BE2C (cell line): ENCODE measurements around the gene SPPL3. TPM values are rescaled to one million over a fixed set of nuclear protein-coding genes. Genes with fewer than 3 reads are reported as not detected.
"Not testable (repeated sequence)": the region's sequence is repeated elsewhere in the genome, so short reads cannot be mapped to it uniquely, and the experiment has no call there.

ENCODE experiments used
- DNase-seq: peaks from one replicate; pipeline ENCODE4 v3.0.0-alpha.2; 2020
- H3K27me3 ChIP-seq: fragments of 250-450 bp; sonication (Bioruptor Pico); 2 replicates; pipeline ENCODE4 v1.5.1; 2020; ENCODE audit warnings: mild to moderate bottlenecking
- H3K36me3 ChIP-seq: fragments of 250-450 bp; sonication (Bioruptor Pico); 2 replicates; pipeline ENCODE4 v1.5.1; 2020; ENCODE audit warnings: mild to moderate bottlenecking
- H3K4me1 ChIP-seq: fragments of 250-450 bp; sonication (Bioruptor Pico); 2 replicates; pipeline ENCODE4 v1.5.1; 2020
- H3K4me3 ChIP-seq: 2 replicates; pipeline ENCODE4 v1.5.1; 2011; ENCODE audit warnings: low read depth, low read length
- H3K9me3 ChIP-seq: fragments of 250-450 bp; sonication (Bioruptor Pico); 2 replicates; pipeline ENCODE4 v1.5.1; 2020
- CTCF ChIP-seq: IDR thresholded peaks from 2 replicates; pipeline ENCODE4 v1.5.1; 2012; ENCODE audit warnings: mild to moderate bottlenecking, low read depth, low read length
- polyA plus RNA-seq: library from polyadenylated mRNA; unstranded; fragments of >200 nt; gene quantifications from one replicate; pipeline ENCODE4 v1.2.1, GENCODE V29; 2012; ENCODE audit warnings: low read depth, missing spikeins; ENCODE audit not compliant: insufficient read length, insufficient read depth

Gene SPPL3
- 29.5 TPM for polyA plus RNA-seq

GRCh38 chr12:120904197-120904773, at the start of gene SPPL3:
Gene SPPL3, minus strand, starts transcription at chr12:120904358. Its CDS starts 491 bp downstream, at chr12:120903867.
- Histone ChIP-seq H3K36me3 (no peaks in the 10 kb centered on the region), H3K4me3 (peak within 1 kb of the TSS; percentile 90), H3K27me3 (no peaks in the 10 kb centered on the region), H3K9me3 (no peaks in the 10 kb centered on the region), H3K4me1 (peaks cover 8% of the 10 kb centered on the region)
- no peak for TF ChIP-seq CTCF
- DNase-seq: peak; percentile 97

GRCh38 chr12:120950807-120951206, 46.6 kb upstream of the SPPL3 start:
- DNase-seq: no peak
- no peaks in the 10 kb centered on the region for H3K4me1 ChIP-seq
- no peak for TF ChIP-seq CTCF
- H3K27me3 ChIP-seq: no peaks in the 10 kb centered on the region
- H3K9me3 ChIP-seq: no peaks in the 10 kb centered on the region
- H3K4me3 ChIP-seq: no peak overlapping the region
- H3K36me3 ChIP-seq: no peaks in the 10 kb centered on the region

GRCh38 chr12:120950260-120950799, 46.2 kb upstream of the SPPL3 start:
- not testable (repeated sequence) for H3K27me3 ChIP-seq, DNase-seq, H3K9me3 ChIP-seq, H3K4me3 ChIP-seq, H3K36me3 ChIP-seq, H3K4me1 ChIP-seq

- not testable (repeated sequence) for H3K27me3 ChIP-seq, DNase-seq, H3K4me3 ChIP-seq, H3K9me3 ChIP-seq, H3K36me3 ChIP-seq, H3K4me1 ChIP-seq
Observed at GRCh38 chr12:120945516-120945915, 41.4 kb upstream of the SPPL3 start.

GRCh38 chr12:120944645-120945217, 40.6 kb upstream of the SPPL3 start:
- H3K4me3 ChIP-seq: no peak overlapping the region
- H3K9me3 ChIP-seq: no peaks in the 10 kb centered on the region; the same call in 1 of the 2 replicates
- H3K27me3 ChIP-seq: no peaks in the 10 kb centered on the region
- H3K36me3 ChIP-seq: no peaks in the 10 kb centered on the region
- DNase-seq: peak; percentile 70
- H3K4me1 ChIP-seq: no peaks in the 10 kb centered on the region
- TF ChIP-seq CTCF: peak; percentile 86

GRCh38 chr12:120943482-120943881, 39.3 kb upstream of the SPPL3 start:
- Histone ChIP-seq H3K4me1 (no peaks in the 10 kb centered on the region), H3K27me3 (no peaks in the 10 kb centered on the region), H3K9me3 (no peaks in the 10 kb centered on the region; the same call in 1 of the 2 replicates), H3K36me3 (no peaks in the 10 kb centered on the region), H3K4me3 (no peak overlapping the region)
- TF ChIP-seq CTCF: no peak
- DNase-seq: no peak

- Histone ChIP-seq H3K27me3 (no peaks in the 10 kb centered on the region), H3K9me3 (no peaks in the 10 kb centered on the region; the same call in 1 of the 2 replicates), H3K4me3 (no peak overlapping the region), H3K4me1 (no peaks in the 10 kb centered on the region), H3K36me3 (no peaks in the 10 kb centered on the region)
- DNase-seq: no peak
- no peak for TF ChIP-seq CTCF
Observed at GRCh38 chr12:120941846-120942405, 37.8 kb upstream of the SPPL3 start.
